ENCODE results near the gene ALG14. TPM values are rescaled to one million over a fixed set of nuclear protein-coding genes. Genes with fewer than 3 reads are reported as not detected.
A peak's percentile ranks its signal among the peaks of the same experiment; 100 is the strongest.

Gene ALG14
- polyA plus RNA-seq, 2 donors = 0.88 to 1.3 TPM

GRCh38 chr1:94981575-94981973, 91.2 kb downstream of the ALG14 start:
- WGBS, 2 donors = 80 to 86% methylated on average over 1 of the region's 1 CpG

GRCh38 chr1:94980582-94981574, 91.9 kb downstream of the ALG14 start:
- Histone ChIP-seq H3K36me3 (ENCODE audit: control insufficient read depth in 2 of 2, insufficient read depth in 2 of 2, low read length in 1 of 2) (no peaks in the 10 kb centered on the region), H3K4me1 (ENCODE audit: control insufficient read depth in 2 of 2, insufficient read depth in 2 of 2, low read length in 1 of 2) (no peaks in the 10 kb centered on the region), H3K4me3 (ENCODE audit: low read depth in 1 of 2, low read length in 2 of 2) (no peak overlapping the region), H3K27me3 (ENCODE audit: control insufficient read depth in 1 of 2, insufficient read depth in 2 of 2, low read length in 2 of 2) (no peaks in the 10 kb centered on the region), H3K27ac (ENCODE audit: low read depth in 2 of 2, low read length in 1 of 2) (peak overlapping the region in 1 of 2 donors; percentile 27), H3K9me3 (ENCODE audit: control insufficient read depth in 2 of 2, insufficient read depth in 1 of 2, low read depth in 1 of 2, low read length in 1 of 2) (no peaks in the 10 kb centered on the region)
- 75 to 82% methylated on average over 6 of the region's 6 CpGs for WGBS, 2 donors

More at GRCh38 chr1:94981575-94981973, 91.2 kb downstream of the ALG14 start:
- Histone ChIP-seq H3K4me1 (ENCODE audit: control insufficient read depth in 2 of 2, insufficient read depth in 2 of 2, low read length in 1 of 2) (no peaks in the 10 kb centered on the region), H3K27me3 (ENCODE audit: control insufficient read depth in 1 of 2, insufficient read depth in 2 of 2, low read length in 2 of 2) (no peaks in the 10 kb centered on the region), H3K27ac (ENCODE audit: low read depth in 2 of 2, low read length in 1 of 2) (no peak overlapping the region), H3K9me3 (ENCODE audit: control insufficient read depth in 2 of 2, insufficient read depth in 1 of 2, low read depth in 1 of 2, low read length in 1 of 2) (no peaks in the 10 kb centered on the region), H3K4me3 (ENCODE audit: low read depth in 1 of 2, low read length in 2 of 2) (no peak overlapping the region), H3K36me3 (ENCODE audit: control insufficient read depth in 2 of 2, insufficient read depth in 2 of 2, low read length in 1 of 2) (no peaks in the 10 kb centered on the region)

- 83 to 85% methylated on average over 9 of the region's 9 CpGs for WGBS, 2 donors
- H3K27me3 ChIP-seq (ENCODE audit: control insufficient read depth in 1 of 2, insufficient read depth in 2 of 2, low read length in 2 of 2) = no peaks in the 10 kb centered on the region
- H3K27ac ChIP-seq (ENCODE audit: low read depth in 2 of 2, low read length in 1 of 2) = no peak overlapping the region
- H3K4me1 ChIP-seq (ENCODE audit: control insufficient read depth in 2 of 2, insufficient read depth in 2 of 2, low read length in 1 of 2) = no peaks in the 10 kb centered on the region
- H3K4me3 ChIP-seq (ENCODE audit: low read depth in 1 of 2, low read length in 2 of 2) = no peak overlapping the region
- H3K36me3 ChIP-seq (ENCODE audit: control insufficient read depth in 2 of 2, insufficient read depth in 2 of 2, low read length in 1 of 2) = no peaks in the 10 kb centered on the region
- no peaks in the 10 kb centered on the region for H3K9me3 ChIP-seq (ENCODE audit: control insufficient read depth in 2 of 2, insufficient read depth in 1 of 2, low read depth in 1 of 2, low read length in 1 of 2)
Measured at GRCh38 chr1:94979656-94980581, 92.8 kb downstream of the ALG14 start.

GRCh38 chr1:94979131-94979530, 93.6 kb downstream of the ALG14 start:
- no peak overlapping the region for H3K27ac ChIP-seq (ENCODE audit: low read depth in 2 of 2, low read length in 1 of 2)
- H3K4me3 ChIP-seq (ENCODE audit: low read depth in 1 of 2, low read length in 2 of 2) = no peak overlapping the region

GRCh38 chr1:94978401-94978800, 94.3 kb downstream of the ALG14 start:
- Histone ChIP-seq H3K27me3 (ENCODE audit: control insufficient read depth in 1 of 2, insufficient read depth in 2 of 2, low read length in 2 of 2) (no peaks in the 10 kb centered on the region), H3K9me3 (ENCODE audit: control insufficient read depth in 2 of 2, insufficient read depth in 1 of 2, low read depth in 1 of 2, low read length in 1 of 2) (no peaks in the 10 kb centered on the region), H3K27ac (ENCODE audit: low read depth in 2 of 2, low read length in 1 of 2) (no peak overlapping the region), H3K4me1 (ENCODE audit: control insufficient read depth in 2 of 2, insufficient read depth in 2 of 2, low read length in 1 of 2) (no peaks in the 10 kb centered on the region), H3K4me3 (ENCODE audit: low read depth in 1 of 2, low read length in 2 of 2) (no peak overlapping the region), H3K36me3 (ENCODE audit: control insufficient read depth in 2 of 2, insufficient read depth in 2 of 2, low read length in 1 of 2) (no peaks in the 10 kb centered on the region)
- WGBS, 2 donors = 87 to 93% methylated on average over 2 of the region's 2 CpGs

More at GRCh38 chr1:94979131-94979530, 93.6 kb downstream of the ALG14 start:
- Histone ChIP-seq H3K27me3 (ENCODE audit: control insufficient read depth in 1 of 2, insufficient read depth in 2 of 2, low read length in 2 of 2) (no peaks in the 10 kb centered on the region), H3K9me3 (ENCODE audit: control insufficient read depth in 2 of 2, insufficient read depth in 1 of 2, low read depth in 1 of 2, low read length in 1 of 2) (no peaks in the 10 kb centered on the region), H3K36me3 (ENCODE audit: control insufficient read depth in 2 of 2, insufficient read depth in 2 of 2, low read length in 1 of 2) (no peaks in the 10 kb centered on the region), H3K4me1 (ENCODE audit: control insufficient read depth in 2 of 2, insufficient read depth in 2 of 2, low read length in 1 of 2) (no peaks in the 10 kb centered on the region)
- WGBS, 2 donors = 81 to 82% methylated on average over 5 of the region's 5 CpGs

GRCh38 chr1:94976971-94977548, 95.7 kb downstream of the ALG14 start:
- Histone ChIP-seq H3K36me3 (ENCODE audit: control insufficient read depth in 2 of 2, insufficient read depth in 2 of 2, low read length in 1 of 2) (no peaks in the 10 kb centered on the region), H3K9me3 (ENCODE audit: control insufficient read depth in 2 of 2, insufficient read depth in 1 of 2, low read depth in 1 of 2, low read length in 1 of 2) (no peaks in the 10 kb centered on the region), H3K4me1 (ENCODE audit: control insufficient read depth in 2 of 2, insufficient read depth in 2 of 2, low read length in 1 of 2) (peaks cover under 1 to 2% of the 10 kb centered on the region in 2 donors), H3K27me3 (ENCODE audit: control insufficient read depth in 1 of 2, insufficient read depth in 2 of 2, low read length in 2 of 2) (no peaks in the 10 kb centered on the region), H3K4me3 (ENCODE audit: low read depth in 1 of 2, low read length in 2 of 2) (no peak overlapping the region), H3K27ac (ENCODE audit: low read depth in 2 of 2, low read length in 1 of 2) (no peak overlapping the region)
- WGBS, 2 donors = 90 to 93% methylated on average over 6 of the region's 6 CpGs

GRCh38 chr1:94974824-94975223, 97.9 kb downstream of the ALG14 start:
- H3K36me3 ChIP-seq (ENCODE audit: control insufficient read depth in 2 of 2, insufficient read depth in 2 of 2, low read length in 1 of 2) = no peaks in the 10 kb centered on the region
- H3K4me1 ChIP-seq (ENCODE audit: control insufficient read depth in 2 of 2, insufficient read depth in 2 of 2, low read length in 1 of 2) = peaks cover 3 to 4% of the 10 kb centered on the region in 2 donors
- H3K9me3 ChIP-seq (ENCODE audit: control insufficient read depth in 2 of 2, insufficient read depth in 1 of 2, low read depth in 1 of 2, low read length in 1 of 2) = no peaks in the 10 kb centered on the region
- H3K27me3 ChIP-seq (ENCODE audit: control insufficient read depth in 1 of 2, insufficient read depth in 2 of 2, low read length in 2 of 2) = no peaks in the 10 kb centered on the region
- 86 to 88% methylated on average over 1 of the region's 1 CpG for WGBS, 2 donors
- no peak overlapping the region for H3K4me3 ChIP-seq (ENCODE audit: low read depth in 1 of 2, low read length in 2 of 2)
- H3K27ac ChIP-seq (ENCODE audit: low read depth in 2 of 2, low read length in 1 of 2) = no peak overlapping the region

- no peaks in the 10 kb centered on the region for H3K36me3 ChIP-seq (ENCODE audit: control insufficient read depth in 2 of 2, insufficient read depth in 2 of 2, low read length in 1 of 2)
- H3K9me3 ChIP-seq (ENCODE audit: control insufficient read depth in 2 of 2, insufficient read depth in 1 of 2, low read depth in 1 of 2, low read length in 1 of 2) = no peaks in the 10 kb centered on the region
- H3K4me1 ChIP-seq (ENCODE audit: control insufficient read depth in 2 of 2, insufficient read depth in 2 of 2, low read length in 1 of 2) = peaks cover 3 to 4% of the 10 kb centered on the region in 2 donors
- H3K27ac ChIP-seq (ENCODE audit: low read depth in 2 of 2, low read length in 1 of 2) = no peak overlapping the region
- H3K4me3 ChIP-seq (ENCODE audit: low read depth in 1 of 2, low read length in 2 of 2) = no peak overlapping the region
- 53 to 57% methylated on average over 1 of the region's 1 CpG for WGBS, 2 donors
- H3K27me3 ChIP-seq (ENCODE audit: control insufficient read depth in 1 of 2, insufficient read depth in 2 of 2, low read length in 2 of 2) = no peaks in the 10 kb centered on the region
Measured at GRCh38 chr1:94974241-94974640, 98.5 kb downstream of the ALG14 start.

GRCh38 chr1:94973309-94973922, 99.3 kb downstream of the ALG14 start:
- 78 to 79% methylated on average over 8 of the region's 8 CpGs for WGBS, 2 donors
- Histone ChIP-seq H3K4me1 (ENCODE audit: control insufficient read depth in 2 of 2, insufficient read depth in 2 of 2, low read length in 1 of 2) (peaks cover 3 to 4% of the 10 kb centered on the region in 2 donors), H3K9me3 (ENCODE audit: control insufficient read depth in 2 of 2, insufficient read depth in 1 of 2, low read depth in 1 of 2, low read length in 1 of 2) (no peaks in the 10 kb centered on the region), H3K4me3 (ENCODE audit: low read depth in 1 of 2, low read length in 2 of 2) (no peak overlapping the region), H3K27ac (ENCODE audit: low read depth in 2 of 2, low read length in 1 of 2) (peak overlapping the region in 1 of 2 donors; percentile 21), H3K36me3 (ENCODE audit: control insufficient read depth in 2 of 2, insufficient read depth in 2 of 2, low read length in 1 of 2) (no peaks in the 10 kb centered on the region), H3K27me3 (ENCODE audit: control insufficient read depth in 1 of 2, insufficient read depth in 2 of 2, low read length in 2 of 2) (no peaks in the 10 kb centered on the region)

All from esophagus (tissue), 2 donors.